ENCODE results near the gene DHRS1. TPM values are rescaled to one million over a fixed set of nuclear protein-coding genes. Genes with fewer than 3 reads are reported as not detected.

The DHRS1 gene
- total RNA-seq (2022; extraction: Qiagen RNA extraction; ENCODE audit: low read depth): 8.1 to 13.1 TPM (median 10.3 TPM) in 5 replicates

DNA sequence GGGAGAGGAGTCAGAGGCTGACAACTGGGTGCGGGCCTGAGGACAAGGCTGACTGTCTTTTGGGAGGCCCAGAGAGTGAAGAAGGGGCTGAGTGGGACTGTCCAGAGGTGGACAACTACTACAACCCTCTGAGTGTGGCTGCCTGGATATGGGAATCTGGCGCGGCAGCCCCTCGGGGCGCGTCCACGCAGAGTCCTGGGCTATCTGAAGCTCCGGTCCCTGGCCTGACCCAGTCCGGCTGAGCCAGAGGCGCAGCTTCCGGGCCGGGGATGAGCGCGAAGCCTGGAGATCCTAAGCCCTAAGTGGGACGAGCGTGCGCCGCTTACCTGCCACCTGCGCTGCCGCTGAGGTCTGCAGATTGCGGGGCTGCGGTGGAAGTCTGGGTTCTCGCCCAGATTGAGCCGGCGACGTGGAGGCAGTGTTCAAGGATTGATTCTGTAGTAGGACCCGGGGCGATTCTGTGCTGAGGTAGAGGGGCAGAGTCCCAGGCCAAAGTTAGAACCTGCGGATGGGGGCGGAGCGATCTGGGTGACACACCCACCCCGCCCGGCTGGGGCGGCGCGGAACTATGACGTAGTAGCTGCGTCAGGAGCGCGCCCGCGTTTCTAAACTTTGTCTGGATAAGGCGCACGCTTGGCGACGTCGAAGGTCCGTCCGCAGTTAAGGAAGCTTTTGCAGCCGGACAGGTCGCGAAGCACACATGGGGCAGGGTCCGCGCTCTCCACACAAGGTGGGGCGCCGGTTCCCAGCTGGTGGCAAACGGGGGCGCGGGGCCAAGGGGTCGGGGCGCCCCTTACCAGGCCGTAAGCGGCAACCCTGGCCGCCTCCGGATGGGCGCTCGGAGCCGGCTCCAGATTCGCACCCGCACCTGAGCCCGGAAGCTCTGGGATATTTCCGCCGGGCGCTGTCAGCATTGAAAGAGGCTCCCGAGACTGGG is at the start of gene DHRS1, which contains the start of gene NOP9:
TSS of gene DHRS1 (minus strand) at position 526 of the 937 bp plus-strand sequence. CDS start 674 bp downstream, outside the sequence.
TSS of gene NOP9 (plus strand) at position 596 of the 937 bp plus-strand sequence. CDS start at position 701, 105 bp downstream.

DNA sequence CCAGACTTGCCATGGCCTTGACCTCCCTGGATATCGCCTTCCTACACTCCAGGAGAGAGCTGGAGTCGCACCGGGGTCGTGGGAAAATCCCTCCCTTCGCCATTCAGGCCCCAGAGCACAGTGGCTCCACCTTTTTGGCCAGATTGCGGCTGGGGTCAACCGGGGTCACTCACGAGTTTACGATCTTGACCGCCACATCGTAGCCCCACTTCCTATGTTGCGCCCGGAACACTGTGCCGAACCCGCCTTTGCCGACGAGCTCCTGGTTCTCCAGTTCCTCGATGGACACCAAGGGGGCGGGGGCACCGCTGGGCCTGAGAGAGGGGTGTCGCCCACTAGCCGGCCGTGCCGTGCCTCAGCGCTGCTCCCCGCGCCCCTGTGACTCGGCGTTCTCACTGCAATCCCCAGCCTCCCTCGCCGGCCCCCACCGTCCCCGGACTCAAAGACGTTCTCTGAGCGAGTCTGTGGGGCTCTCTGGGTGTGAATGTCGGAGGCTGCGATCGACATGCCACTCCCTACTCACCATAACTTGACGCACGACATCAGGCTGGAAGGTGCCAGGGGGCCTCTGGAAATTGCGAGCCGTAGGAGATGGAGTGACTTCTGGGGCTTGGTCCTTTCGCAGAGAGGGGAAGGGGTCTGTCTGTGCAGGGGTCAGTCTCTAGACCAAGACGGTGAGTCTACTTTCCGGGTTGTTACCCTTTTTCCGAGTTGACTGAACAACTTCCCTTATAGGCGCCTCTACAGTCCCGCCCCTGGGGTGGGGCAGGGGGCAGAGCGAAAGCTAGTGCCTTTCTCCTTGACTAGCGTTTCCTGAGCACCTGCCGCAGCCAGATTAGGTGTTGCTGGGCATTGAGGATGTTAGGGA is 39.9 kb upstream of the DHRS1 start, which contains the start of gene RIPK3:
TSS of gene RIPK3 (minus strand) at position 708 of the 868 bp plus-strand sequence. CDS start at position 543, 165 bp downstream.

DNA sequence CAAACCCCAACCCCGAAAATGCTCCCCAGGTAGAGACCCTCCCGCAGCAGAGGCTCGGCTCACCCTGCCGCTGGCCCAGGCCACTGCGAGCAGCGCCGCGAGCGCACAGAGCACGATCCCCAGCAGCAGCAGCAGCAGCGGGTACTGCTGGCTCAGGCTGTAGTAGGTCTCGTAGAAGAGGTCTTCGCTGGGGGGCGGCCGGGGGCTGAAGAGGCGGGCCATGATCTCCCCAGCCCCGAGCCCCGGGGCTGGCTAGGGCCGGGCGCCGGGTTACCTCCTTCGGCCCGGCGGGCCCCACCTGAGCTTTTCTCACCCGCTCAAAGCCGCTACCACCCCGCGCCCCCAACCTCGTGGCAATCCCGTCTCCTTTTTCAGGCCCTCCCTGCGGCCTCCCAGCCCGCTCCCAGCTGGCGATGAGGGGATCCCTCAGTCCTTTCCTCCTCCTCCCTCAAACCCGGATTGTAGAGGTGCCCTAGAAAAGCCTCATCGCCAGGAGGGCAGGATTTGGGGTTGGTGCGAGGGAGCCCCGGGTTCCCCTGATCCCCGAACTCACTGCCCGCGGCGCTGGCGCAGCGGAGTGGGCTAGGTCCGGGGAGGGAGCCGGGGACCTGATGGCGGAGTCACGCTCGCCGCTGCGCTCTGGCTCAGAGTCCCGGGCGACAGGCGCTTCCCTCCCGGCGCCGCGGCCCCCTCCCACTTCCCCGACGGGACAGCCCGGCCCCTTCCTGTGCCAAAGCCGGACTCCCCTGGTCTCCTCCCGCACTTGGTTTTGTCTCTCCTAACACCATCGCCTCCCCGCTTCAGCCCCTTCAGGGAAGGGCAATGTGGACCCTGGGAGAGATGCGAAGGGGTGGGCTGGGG is 35.1 kb upstream of the DHRS1 start, which contains the start of gene ADCY4:
TSS of gene ADCY4 (minus strand) at position 641 of the 861 bp plus-strand sequence. CDS start at position 222, 419 bp downstream.

GRCh38 chr14:24310646-24311604 is 11.3 kb upstream of the DHRS1 start, which contains the start of gene LTB4R:
Gene LTB4R, plus strand, starts transcription at chr14:24311502. Its CDS starts 4,150 bp downstream, at chr14:24315652.

GRCh38 chr14:24309538-24310264 is 10.1 kb upstream of the DHRS1 start, which contains the start of gene LTB4R2:
Gene LTB4R2, plus strand, starts transcription at chr14:24310140. Its CDS starts 525 bp downstream, at chr14:24310665.

DNA sequence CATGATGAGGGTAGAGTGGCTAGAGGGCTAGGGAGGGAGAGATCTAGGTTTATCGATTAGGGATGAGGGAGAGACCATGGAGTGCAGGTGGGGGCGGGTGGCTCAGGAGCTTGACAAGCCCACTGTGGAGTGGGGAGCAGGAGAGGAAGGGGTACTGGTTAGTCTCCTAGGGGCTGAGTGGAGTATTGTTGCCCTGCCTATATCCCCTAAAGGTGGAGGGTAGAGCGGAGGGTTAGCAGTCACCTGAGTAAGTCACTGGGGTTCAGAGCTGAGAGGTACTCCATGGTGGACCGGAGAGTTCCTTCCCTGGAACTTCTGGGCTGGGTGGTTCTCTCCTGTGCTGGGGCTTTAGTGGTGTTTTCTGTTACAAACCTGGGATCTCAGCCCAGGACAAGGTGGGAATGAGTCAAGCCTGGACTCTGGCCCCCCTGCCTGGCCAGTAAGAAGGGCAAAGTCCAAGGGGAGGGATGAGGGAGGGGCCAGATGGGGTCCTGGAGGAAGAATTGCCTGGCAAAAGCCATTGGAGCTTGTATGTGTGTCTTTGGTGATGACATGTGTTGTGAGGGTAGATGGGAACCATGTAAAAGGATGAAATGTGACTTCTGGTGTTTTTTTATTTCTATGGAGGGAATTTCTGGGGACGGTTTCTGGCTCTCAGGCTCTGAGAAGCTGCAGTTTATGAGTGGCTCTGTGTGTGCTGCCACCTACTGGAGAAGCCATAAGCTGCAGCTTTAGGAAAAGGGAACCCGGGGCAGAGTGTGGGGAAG is 8.2 kb upstream of the DHRS1 start, which contains the start of gene CIDEB:
TSS of gene CIDEB (minus strand) at position 403 of the 767 bp plus-strand sequence. CDS start at position 284, 119 bp downstream.

GRCh38 chr14:24271134-24271833 is 28.3 kb downstream of the DHRS1 start, which contains the start of gene RABGGTA:
Gene RABGGTA, minus strand, starts transcription at chr14:24271597. Its CDS starts 482 bp downstream, at chr14:24271115.

GRCh38 chr14:24262821-24263733 is 36.5 kb downstream of the DHRS1 start, which contains the start of gene TGM1:
Gene TGM1, minus strand, starts transcription at chr14:24263177. Its CDS starts 825 bp downstream, at chr14:24262352.

Other genes with a start within 250 kb of the DHRS1 start
- gene CARMIL3, start 247.8 kb downstream of the DHRS1 start, total RNA-seq (2022; extraction: Qiagen RNA extraction; ENCODE audit: low read depth): 0.33 to 0.75 TPM (median 0.61 TPM) in 5 replicates
- 0.06 to 0.16 TPM (median 0.15 TPM) in 3 of 5 replicates, not detected in the others for gene CPNE6, start 228.2 kb downstream of the DHRS1 start, total RNA-seq (2022; extraction: Qiagen RNA extraction; ENCODE audit: low read depth)
- 18.0 to 23.5 TPM (median 19.5 TPM) in 5 replicates for gene PCK2, start 205.5 kb downstream of the DHRS1 start, total RNA-seq (2022; extraction: Qiagen RNA extraction; ENCODE audit: low read depth)
- gene DCAF11, start 185.0 kb downstream of the DHRS1 start, total RNA-seq (2022; extraction: Qiagen RNA extraction; ENCODE audit: low read depth): 19.4 to 22.8 TPM (median 20.8 TPM) in 5 replicates
- 0.75 to 1.1 TPM (median 1.0 TPM) in 5 replicates for gene NRL, start 184.8 kb downstream of the DHRS1 start, total RNA-seq (2022; extraction: Qiagen RNA extraction; ENCODE audit: low read depth)
- gene FITM1, start 169.1 kb downstream of the DHRS1 start, total RNA-seq (2022; extraction: Qiagen RNA extraction; ENCODE audit: low read depth): 0.17 TPM in 2 of 5 replicates, not detected in the others
- 157 to 192 TPM (median 167 TPM) in 5 replicates for gene PSME1, start 163.6 kb downstream of the DHRS1 start, total RNA-seq (2022; extraction: Qiagen RNA extraction; ENCODE audit: low read depth)
- gene EMC9, start 158.2 kb downstream of the DHRS1 start, total RNA-seq (2022; extraction: Qiagen RNA extraction; ENCODE audit: low read depth): 47.8 to 65.7 TPM (median 59.1 TPM) in 5 replicates
- gene PSME2, start 153.2 kb downstream of the DHRS1 start, total RNA-seq (2022; extraction: Qiagen RNA extraction; ENCODE audit: low read depth): 161 to 196 TPM (median 170 TPM) in 5 replicates
- 20.9 to 32.8 TPM (median 29.5 TPM) in 5 replicates for gene RNF31, start 152.3 kb downstream of the DHRS1 start, total RNA-seq (2022; extraction: Qiagen RNA extraction; ENCODE audit: low read depth)
- 15.3 to 20.5 TPM (median 18.1 TPM) in 5 replicates for gene IRF9, start 138.5 kb downstream of the DHRS1 start, total RNA-seq (2022; extraction: Qiagen RNA extraction; ENCODE audit: low read depth)
- gene REC8, start 127.7 kb downstream of the DHRS1 start, total RNA-seq (2022; extraction: Qiagen RNA extraction; ENCODE audit: low read depth): 3.5 to 5.5 TPM (median 5.2 TPM) in 5 replicates
- 71.7 to 83.4 TPM (median 76.3 TPM) in 5 replicates for gene IPO4, start 111.0 kb downstream of the DHRS1 start, total RNA-seq (2022; extraction: Qiagen RNA extraction; ENCODE audit: low read depth)
- 63.4 to 67.1 TPM (median 65.5 TPM) in 5 replicates for gene TM9SF1, start 104.3 kb downstream of the DHRS1 start, total RNA-seq (2022; extraction: Qiagen RNA extraction; ENCODE audit: low read depth)
- not detected in 5 replicates for gene TSSK4, start 94.1 kb downstream of the DHRS1 start, total RNA-seq (2022; extraction: Qiagen RNA extraction; ENCODE audit: low read depth)
- gene CHMP4A, start 86.3 kb downstream of the DHRS1 start, total RNA-seq (2022; extraction: Qiagen RNA extraction; ENCODE audit: low read depth): 76.1 to 96.4 TPM (median 81.8 TPM) in 5 replicates
- gene MDP1, start 83.7 kb downstream of the DHRS1 start, total RNA-seq (2022; extraction: Qiagen RNA extraction; ENCODE audit: low read depth): 28.4 to 32.8 TPM (median 30.6 TPM) in 5 replicates
- gene NEDD8, start 67.4 kb downstream of the DHRS1 start, total RNA-seq (2022; extraction: Qiagen RNA extraction; ENCODE audit: low read depth): 438 to 493 TPM (median 454 TPM) in 5 replicates
- gene GMPR2, start 66.9 kb downstream of the DHRS1 start, total RNA-seq (2022; extraction: Qiagen RNA extraction; ENCODE audit: low read depth): 55.3 to 62.7 TPM (median 61.5 TPM) in 5 replicates
- 31.8 to 38.3 TPM (median 37.1 TPM) in 5 replicates for gene TINF2, start 57.2 kb downstream of the DHRS1 start, total RNA-seq (2022; extraction: Qiagen RNA extraction; ENCODE audit: low read depth)
- 0.81 to 1.5 TPM (median 1.2 TPM) in 5 replicates for gene TGM1, start 36.6 kb downstream of the DHRS1 start, total RNA-seq (2022; extraction: Qiagen RNA extraction; ENCODE audit: low read depth)
- gene RABGGTA, start 28.2 kb downstream of the DHRS1 start, total RNA-seq (2022; extraction: Qiagen RNA extraction; ENCODE audit: low read depth): 16.1 to 17.8 TPM (median 17.2 TPM) in 5 replicates
- gene NOP9, start 70 bp upstream of the DHRS1 start, total RNA-seq (2022; extraction: Qiagen RNA extraction; ENCODE audit: low read depth): 14.8 to 17.6 TPM (median 16.2 TPM) in 5 replicates
- gene CIDEB, start 8.2 kb upstream of the DHRS1 start, total RNA-seq (2022; extraction: Qiagen RNA extraction; ENCODE audit: low read depth): 0.17 to 0.72 TPM (median 0.19 TPM) in 5 replicates
- 2.8 to 5.1 TPM (median 4.4 TPM) in 5 replicates for gene LTB4R2, start 10.4 kb upstream of the DHRS1 start, total RNA-seq (2022; extraction: Qiagen RNA extraction; ENCODE audit: low read depth)
- 3.9 to 6.3 TPM (median 5.2 TPM) in 5 replicates for gene LTB4R, start 11.7 kb upstream of the DHRS1 start, total RNA-seq (2022; extraction: Qiagen RNA extraction; ENCODE audit: low read depth)
- not detected in 5 replicates for gene ADCY4, start 35.3 kb upstream of the DHRS1 start, total RNA-seq (2022; extraction: Qiagen RNA extraction; ENCODE audit: low read depth)
- not detected in 5 replicates for gene RIPK3, start 40.2 kb upstream of the DHRS1 start, total RNA-seq (2022; extraction: Qiagen RNA extraction; ENCODE audit: low read depth)
- gene NFATC4, start 68.4 kb upstream of the DHRS1 start, total RNA-seq (2022; extraction: Qiagen RNA extraction; ENCODE audit: low read depth): 0.06 to 0.47 TPM (median 0.31 TPM) in 3 of 5 replicates, not detected in the others
- gene NYNRIN, start 99.2 kb upstream of the DHRS1 start, total RNA-seq (2022; extraction: Qiagen RNA extraction; ENCODE audit: low read depth): 0.25 to 0.34 TPM (median 0.26 TPM) in 5 replicates
- gene CBLN3, start 129.9 kb upstream of the DHRS1 start, total RNA-seq (2022; extraction: Qiagen RNA extraction; ENCODE audit: low read depth): 1.0 to 1.7 TPM (median 1.2 TPM) in 5 replicates
- gene KHNYN, start 130.2 kb upstream of the DHRS1 start, total RNA-seq (2022; extraction: Qiagen RNA extraction; ENCODE audit: low read depth): 23.4 to 28.8 TPM (median 27.6 TPM) in 5 replicates
- gene SDR39U1, start 143.0 kb upstream of the DHRS1 start, total RNA-seq (2022; extraction: Qiagen RNA extraction; ENCODE audit: low read depth): 42.3 to 50.6 TPM (median 48.6 TPM) in 5 replicates
- gene CMA1, start 208.5 kb upstream of the DHRS1 start, total RNA-seq (2022; extraction: Qiagen RNA extraction; ENCODE audit: low read depth): not detected in 5 replicates

Measured in A549 treated with GW870086 at 1 μM for 4 hours (cell line).